H7 (cell line): Measurements from ENCODE around the gene NSD2. TPM values are rescaled to one million over a fixed set of nuclear protein-coding genes. Genes with fewer than 3 reads are reported as not detected.

Experiments used
- DNase-seq: peaks from one replicate; pipeline ENCODE4 v3.0.0; 2012
- H3K27me3 ChIP-seq: 2 replicates; pipeline ENCODE4 v1.6.0; 2011; ENCODE audit warnings: mild to moderate bottlenecking, low read length; ENCODE audit not compliant: control insufficient read depth, insufficient read depth
- H3K36me3 ChIP-seq: replicated peaks from 2 replicates; pipeline ENCODE4 v1.5.1; 2011; ENCODE audit warnings: low read length; ENCODE audit not compliant: control insufficient read depth, insufficient read depth
- H3K4me3 ChIP-seq: 2 replicates; pipeline ENCODE4 v1.5.1; 2011; ENCODE audit warnings: low read depth, mild to moderate bottlenecking, control low read depth, low read length, moderate library complexity; ENCODE audit not compliant: insufficient read depth
- total RNA-seq: library from RNA; depleted of rRNA; stranded (reverse); fragments of >200 nt; shearing (Covaris generic); gene quantifications from 2 replicates; pipeline ENCODE4 v1.2.3, GENCODE V29; 2014

Gene NSD2
- total RNA-seq, 1 experiment from 2014 or later: 89.5 TPM

DNA sequence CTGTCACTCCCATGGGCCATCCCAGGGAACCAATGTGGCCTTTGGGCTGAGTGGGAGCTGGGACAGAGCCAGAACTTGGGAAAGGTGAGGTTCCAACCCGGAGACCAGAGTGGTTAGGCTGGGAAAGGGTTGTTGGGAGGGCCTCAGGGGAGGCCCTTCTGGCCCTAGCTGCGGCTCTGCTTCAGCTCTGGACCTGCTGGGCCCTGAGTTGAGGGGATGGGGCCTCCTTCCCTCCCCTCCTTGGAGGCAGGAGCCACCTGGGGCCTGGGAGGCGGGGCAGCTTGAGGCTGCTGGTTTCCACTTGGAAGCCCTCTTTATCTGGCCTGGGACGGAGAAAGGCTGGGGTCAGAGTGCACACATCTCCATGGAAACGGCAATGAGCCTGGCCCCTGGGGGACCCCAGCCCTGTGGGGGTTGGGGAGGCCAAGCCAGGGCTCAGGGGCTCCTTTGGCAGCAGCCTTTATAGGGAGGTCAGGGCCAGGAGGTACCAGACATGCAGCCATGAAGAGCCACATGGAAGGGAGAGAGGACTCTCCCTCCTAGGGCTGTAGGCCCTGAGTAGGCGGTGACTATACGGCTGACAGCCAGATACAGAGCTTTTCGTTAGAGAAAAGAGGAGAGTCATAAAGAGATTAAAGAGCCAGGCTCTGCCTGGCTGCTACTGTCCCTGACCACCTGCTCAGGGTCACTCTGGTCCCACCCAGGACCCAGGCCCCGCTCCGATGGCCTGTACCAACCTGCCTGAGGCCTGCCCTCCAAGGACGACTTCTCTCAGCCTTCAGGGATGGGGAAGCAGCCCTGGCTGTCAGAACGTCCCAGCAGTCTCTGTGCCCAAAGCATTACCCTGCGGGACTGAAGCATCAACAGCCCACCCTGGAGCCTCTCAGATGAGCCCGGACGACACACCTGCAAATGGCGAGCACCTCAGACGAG lies 6.9 kb upstream of the NSD2 start:
- H3K36me3 ChIP-seq: no peaks in the 10 kb centered on the region
- no peak overlapping the region for H3K4me3 ChIP-seq
- peak; percentile 69 for DNase-seq
- peaks cover 92% of the 10 kb centered on the region for H3K27me3 ChIP-seq

DNA sequence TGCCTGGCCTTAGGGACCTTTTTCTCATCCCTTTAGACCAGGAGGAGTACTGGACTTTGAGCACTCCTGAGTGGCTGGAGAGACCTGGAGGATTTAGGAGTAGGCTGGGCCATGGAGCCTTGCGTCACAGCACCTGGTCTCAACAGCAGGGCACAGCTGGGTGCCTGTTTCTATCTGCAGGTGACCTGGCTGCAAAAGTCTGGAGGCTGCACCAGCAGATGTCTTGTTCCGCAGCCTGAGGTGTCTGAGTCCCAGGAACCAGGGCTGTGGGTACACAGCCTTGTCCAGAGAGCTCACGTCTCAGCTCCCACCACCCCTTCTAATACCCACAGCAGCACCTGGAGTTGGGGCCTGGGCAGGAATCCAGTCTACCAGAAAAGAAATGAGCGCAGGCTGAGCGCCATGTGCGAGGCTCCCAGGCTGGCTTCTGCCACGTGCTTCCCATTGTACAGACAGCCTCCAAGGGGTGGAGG lies 5.0 kb upstream of the NSD2 start:
- no peak overlapping the region for H3K4me3 ChIP-seq
- no peaks in the 10 kb centered on the region for H3K36me3 ChIP-seq
- no peak for DNase-seq
- peaks cover 75% of the 10 kb centered on the region for H3K27me3 ChIP-seq

DNA sequence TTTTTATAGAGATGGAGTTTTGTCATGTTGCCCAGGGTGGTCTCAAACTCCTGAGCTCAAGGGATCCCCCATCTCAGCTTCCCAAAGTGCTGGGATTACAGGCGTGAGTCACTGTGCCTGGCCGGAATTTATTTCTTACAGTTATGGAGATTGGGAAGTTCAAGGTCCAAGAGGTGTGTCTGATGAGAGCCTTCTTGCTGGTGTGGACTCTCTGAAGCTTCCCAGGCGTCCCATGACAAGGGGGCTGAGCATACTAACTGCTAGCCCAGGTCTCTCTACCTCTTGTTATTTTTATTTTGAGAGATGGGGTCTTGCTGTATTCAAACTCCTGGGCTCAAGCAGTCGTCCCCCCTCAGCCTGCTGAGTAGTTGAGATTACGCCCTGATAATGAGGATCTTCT lies 2.9 kb upstream of the NSD2 start:
- Histone ChIP-seq H3K4me3 (no peak overlapping the region), H3K27me3 (peaks cover 54% of the 10 kb centered on the region), H3K36me3 (no peaks in the 10 kb centered on the region)
- no peak for DNase-seq

DNA sequence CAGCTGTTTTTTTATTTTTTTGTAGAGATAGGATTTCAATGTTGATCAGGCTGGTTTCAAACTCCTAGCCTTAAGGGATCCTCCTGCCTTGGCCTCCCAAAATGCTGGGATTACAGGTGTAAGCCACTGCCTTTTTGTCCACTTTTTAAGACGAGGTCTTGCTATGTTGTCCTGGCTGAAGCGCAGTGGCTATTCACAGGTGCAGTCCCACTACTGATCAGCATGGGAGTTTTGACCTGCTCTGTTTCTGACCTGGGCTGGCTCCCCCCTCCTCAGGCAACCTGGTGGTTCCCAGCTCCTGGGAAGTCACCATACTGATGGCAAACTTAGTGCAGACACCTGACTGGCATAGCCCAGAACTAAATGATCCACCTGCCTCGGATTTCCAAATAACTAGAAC lies 2.3 kb upstream of the NSD2 start:
- Histone ChIP-seq H3K27me3 (peaks cover 48% of the 10 kb centered on the region), H3K4me3 (no peak overlapping the region), H3K36me3 (no peaks in the 10 kb centered on the region)
- no peak for DNase-seq

DNA sequence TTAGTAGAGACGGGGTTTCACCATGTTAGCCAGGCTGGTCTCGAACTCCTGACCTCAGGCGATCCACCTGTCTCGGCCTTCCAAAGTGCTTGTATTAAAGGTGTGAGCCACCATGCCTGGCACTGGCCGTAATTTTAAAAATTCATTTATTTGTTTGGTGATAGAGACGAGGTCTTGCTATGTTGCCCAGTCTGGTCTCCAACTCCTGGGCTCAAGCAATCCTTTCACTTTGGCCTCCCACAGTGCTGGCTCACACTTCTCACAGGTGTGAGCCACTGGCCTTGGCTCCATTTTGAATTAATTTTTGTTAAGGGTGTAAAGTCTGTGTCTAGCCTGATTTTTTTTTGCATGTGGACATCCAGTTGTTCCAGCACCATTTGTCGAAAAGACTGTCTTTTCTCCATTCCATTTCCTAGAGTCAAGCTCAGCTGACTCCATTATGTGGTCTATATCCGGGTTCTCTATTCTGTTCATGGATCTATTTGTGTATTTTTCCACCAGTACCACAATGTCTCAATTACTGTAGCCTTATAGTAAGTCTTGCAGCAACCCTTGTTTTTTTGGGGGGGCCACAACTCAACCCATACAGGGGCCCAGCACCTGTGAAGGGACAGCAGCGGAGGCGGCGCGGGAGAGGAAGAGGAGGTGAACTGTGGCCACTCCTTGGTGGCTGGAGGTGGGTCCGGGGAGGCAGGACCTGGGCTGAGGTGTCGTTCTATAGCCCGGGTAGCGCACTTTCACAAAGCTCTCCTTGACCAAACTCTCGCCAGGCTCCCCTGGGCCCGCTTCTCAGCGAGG lies 1.5 kb upstream of the NSD2 start:
- H3K4me3 ChIP-seq: peak overlapping the region; percentile 84
- H3K36me3 ChIP-seq: no peaks in the 10 kb centered on the region
- H3K27me3 ChIP-seq: peaks cover 41% of the 10 kb centered on the region
- DNase-seq: no peak

DNA sequence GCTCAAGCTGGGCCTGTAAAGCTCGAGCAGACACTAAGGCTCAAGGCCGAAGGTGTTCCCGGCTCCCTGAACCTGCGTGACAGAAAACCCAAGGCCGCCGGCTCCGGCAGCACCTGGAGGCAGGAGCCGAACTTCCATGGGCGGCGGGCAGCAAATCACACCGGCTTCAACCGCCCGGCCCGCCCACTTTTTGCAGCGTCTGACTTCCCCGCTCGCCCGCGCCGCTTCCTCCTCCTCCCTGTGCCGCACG lies 940 bp upstream of the NSD2 start:
- Histone ChIP-seq H3K36me3 (no peaks in the 10 kb centered on the region), H3K4me3 (peak overlapping the region; percentile 84), H3K27me3 (peaks cover 36% of the 10 kb centered on the region)
- peak; percentile 94 for DNase-seq

DNA sequence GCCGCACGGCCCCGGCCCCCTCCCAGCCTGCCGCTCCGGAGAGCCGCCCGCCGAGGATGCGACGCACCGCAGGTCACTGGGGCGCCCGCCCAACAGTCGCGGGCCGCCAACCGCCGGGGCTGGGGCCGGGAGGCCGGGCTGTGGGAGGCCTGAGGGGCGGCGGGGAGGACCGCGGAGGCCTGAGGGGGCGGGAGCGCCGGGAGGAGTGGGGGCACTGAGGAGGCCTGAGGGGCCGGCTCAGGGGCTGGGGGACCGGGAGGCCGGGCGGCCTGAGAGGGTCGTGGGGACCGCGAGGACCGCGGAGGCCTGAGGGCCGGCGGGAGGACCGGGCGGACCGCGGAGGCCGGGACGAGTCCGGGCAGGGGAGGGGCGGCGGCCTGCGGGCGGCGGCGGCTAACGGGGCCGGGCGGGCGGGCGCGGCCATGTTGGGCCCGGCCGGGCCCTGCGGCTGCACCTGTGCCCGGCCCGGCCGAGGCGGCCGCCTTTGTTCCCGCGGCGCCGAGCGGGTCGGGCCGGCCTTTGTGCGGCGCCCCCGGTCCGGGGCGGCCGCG lies 353 bp downstream of the NSD2 start:
- DNase-seq: peak; percentile 91
- H3K36me3 ChIP-seq: no peaks in the 10 kb centered on the region
- peak overlapping the region; percentile 86 for H3K4me3 ChIP-seq
- H3K27me3 ChIP-seq: peaks cover 24% of the 10 kb centered on the region

DNA sequence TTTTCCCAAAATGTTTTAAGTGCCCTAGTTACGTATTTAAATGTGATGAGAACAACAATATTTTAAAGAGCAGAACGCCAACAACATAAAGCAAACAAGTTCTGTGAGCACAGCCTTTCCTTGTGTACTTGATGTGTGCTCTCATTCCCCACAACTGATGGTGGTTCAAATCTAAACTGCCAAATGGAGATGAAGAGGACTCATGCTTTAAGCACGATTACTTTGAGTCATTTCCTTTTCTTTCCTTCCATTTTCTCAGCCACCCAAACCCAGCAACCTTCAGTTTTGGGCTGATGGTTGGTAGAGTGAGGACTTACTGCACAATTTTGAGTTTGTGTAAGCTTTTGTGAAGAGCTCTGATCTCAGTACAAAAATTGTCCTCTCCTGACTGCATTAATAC lies 1.7 kb downstream of the NSD2 start:
- Histone ChIP-seq H3K27me3 (peaks cover 11% of the 10 kb centered on the region), H3K4me3 (no peak overlapping the region), H3K36me3 (no peaks in the 10 kb centered on the region)
- no peak for DNase-seq

DNA sequence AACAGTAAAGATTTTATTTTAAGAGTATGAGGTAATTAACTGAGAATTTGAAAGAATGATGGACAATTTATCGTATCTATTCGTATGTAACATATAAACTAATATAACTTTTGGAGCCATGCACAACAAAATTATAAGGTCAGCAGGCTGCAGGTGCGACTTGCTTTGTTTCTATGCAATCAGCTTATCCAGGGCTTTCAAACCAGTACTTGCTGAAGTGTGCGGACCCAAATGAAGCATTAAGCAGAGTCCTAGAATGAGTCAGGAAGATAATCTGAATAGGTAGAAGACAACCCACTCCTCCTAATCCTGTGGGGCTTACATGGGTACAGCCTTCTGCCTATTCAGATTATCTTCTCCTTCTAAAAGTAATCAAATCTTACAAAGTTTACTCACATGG lies 2.1 kb downstream of the NSD2 start:
- no peak for DNase-seq
- Histone ChIP-seq H3K27me3 (peaks cover 8% of the 10 kb centered on the region), H3K4me3 (no peak overlapping the region), H3K36me3 (no peaks in the 10 kb centered on the region)

DNA sequence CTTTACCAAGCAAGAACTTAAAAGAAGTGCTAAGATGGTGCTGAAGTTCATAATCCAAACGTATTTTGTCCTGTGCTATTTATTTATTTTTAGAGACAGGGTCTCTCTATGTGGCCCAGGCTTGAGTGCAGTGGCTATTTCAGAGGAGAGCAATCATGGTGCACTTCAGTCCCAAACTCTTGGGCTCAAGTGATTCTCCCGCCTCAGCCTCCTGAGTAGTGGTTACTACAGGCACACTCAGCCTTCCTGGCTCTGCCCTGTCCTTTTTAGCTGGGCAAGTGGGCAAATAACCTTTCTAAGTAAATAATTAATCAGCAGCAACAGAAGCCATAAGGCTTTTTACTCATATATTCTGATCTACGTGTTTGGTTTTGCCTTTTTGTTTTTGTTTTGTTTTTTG lies 2.6 kb downstream of the NSD2 start:
- no peaks in the 10 kb centered on the region for H3K36me3 ChIP-seq
- peaks cover 4% of the 10 kb centered on the region for H3K27me3 ChIP-seq
- H3K4me3 ChIP-seq: no peak overlapping the region
- DNase-seq: no peak

DNA sequence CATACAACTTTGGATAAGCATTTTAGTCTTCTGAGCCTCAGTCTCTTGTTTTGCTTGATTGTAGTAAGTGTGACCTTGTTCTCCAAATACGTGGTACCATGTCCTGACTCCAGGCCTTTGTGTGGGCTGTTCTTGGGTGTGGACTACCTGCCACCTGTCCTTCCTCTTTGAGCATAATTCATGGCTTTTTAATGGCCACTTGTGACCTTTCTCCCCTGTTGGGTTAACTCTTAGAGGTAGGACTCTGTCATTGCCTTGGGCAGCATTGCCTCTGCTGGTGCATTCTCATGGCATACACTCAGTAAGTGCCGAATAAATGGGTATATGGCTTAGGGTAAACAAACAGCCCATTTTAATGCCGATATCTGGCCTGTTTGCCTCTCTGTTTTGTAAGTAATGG lies 3.0 kb downstream of the NSD2 start:
- no peaks in the 10 kb centered on the region for H3K36me3 ChIP-seq

DNA sequence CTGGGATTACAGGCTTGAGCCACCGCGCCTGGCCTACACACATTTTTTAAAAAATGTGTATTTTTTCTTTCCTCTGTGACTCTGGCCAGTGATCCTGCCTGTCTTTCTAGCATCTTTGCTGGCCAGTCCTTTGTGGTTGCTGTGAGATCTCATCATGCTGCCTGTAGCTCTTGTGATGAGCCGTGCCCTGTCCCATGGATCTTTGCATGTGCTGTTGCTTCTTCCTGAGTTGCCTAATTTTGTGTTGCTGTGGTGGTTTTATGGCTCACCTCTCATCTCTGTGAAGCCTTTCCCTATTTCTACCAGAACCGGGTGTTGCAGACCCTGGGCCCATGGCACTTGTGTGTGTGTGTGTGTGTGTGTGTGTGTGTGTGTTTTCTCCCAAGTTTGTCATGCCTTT lies 8.3 kb downstream of the NSD2 start:
- DNase-seq: no peak
- Histone ChIP-seq H3K27me3 (no peaks in the 10 kb centered on the region), H3K4me3 (no peak overlapping the region), H3K36me3 (no peaks in the 10 kb centered on the region)

More for the DNA sequence above, 3.0 kb downstream of the NSD2 start:
- DNase-seq: no peak
- no peak overlapping the region for H3K4me3 ChIP-seq
- H3K27me3 ChIP-seq: no peaks in the 10 kb centered on the region

DNA sequence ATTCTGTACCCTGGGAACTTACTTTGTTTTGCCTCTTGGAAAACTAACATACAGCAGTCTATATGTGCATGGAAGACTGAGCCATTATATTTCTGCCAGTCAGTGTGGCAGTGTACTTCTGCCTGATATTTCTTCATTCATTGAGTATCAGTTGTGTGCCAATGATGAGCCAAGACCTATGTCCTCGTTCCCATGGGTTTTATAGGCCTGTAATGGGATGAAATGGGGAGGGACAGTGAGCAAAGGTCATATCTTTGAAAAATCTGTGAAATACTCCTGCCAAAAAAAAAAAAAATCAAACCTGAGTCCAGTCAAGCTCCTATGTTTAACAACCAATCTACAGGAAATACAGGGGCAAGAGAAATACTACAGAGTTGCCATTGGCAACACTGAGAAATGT lies 9.1 kb downstream of the NSD2 start:
- no peaks in the 10 kb centered on the region for H3K27me3 ChIP-seq
- H3K4me3 ChIP-seq: no peak overlapping the region
- DNase-seq: no peak
- no peaks in the 10 kb centered on the region for H3K36me3 ChIP-seq

DNA sequence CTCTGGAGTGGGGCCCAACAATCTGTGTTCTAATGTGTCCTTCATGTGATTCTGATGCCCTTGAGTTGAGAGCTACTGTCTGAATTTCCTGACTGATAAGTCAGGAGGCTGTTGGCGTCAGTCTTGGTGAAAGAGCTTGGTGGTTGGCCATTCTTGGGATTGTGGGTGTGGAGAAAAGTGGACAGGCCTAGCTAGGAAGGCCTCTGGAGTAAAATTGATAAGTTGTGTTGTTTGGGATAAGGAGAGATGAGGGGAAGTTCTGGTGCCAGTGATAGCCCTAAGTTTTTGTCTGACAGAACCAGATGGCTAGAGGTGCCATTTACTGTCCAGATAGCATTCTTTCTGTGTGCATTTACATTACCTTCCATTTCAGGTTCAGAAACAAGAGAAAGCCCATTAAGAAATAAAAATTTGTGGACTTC lies 11.7 kb downstream of the NSD2 start:
- Histone ChIP-seq H3K27me3 (no peaks in the 10 kb centered on the region), H3K36me3 (no peaks in the 10 kb centered on the region), H3K4me3 (no peak overlapping the region)
- DNase-seq: no peak

DNA sequence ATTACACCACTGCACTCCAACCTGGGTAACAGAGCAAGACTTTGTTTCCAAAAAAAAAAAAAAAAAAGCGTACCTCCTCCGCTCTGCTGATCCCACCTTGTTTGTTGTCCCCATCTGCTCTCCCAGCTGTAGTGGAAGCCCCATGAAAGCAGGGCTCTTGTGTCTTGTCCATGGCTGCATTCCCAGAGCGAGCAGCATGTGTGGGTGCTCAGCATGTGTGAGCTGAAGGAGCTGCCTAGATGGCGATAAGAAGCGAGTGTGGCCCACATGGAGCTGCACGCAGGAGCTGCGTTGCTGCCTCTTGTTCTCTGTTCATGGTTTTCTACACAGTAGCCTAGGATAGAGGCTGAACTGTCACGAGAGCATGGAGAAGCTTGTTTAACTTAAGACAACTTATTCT lies 12.4 kb downstream of the NSD2 start:
- no peaks in the 10 kb centered on the region for H3K27me3 ChIP-seq
- no peaks in the 10 kb centered on the region for H3K36me3 ChIP-seq
- no peak for DNase-seq
- H3K4me3 ChIP-seq: no peak overlapping the region
